ENCODE data around the gene C10orf71.

The C10orf71 gene

GRCh38 chr10:49318755-49319154 lies 19.8 kb downstream of the C10orf71 start:
- no peak for DNase-seq

GRCh38 chr10:49319206-49319605 lies 20.2 kb downstream of the C10orf71 start:
- DNase-seq = no peak

- no peak for DNase-seq
Measured at GRCh38 chr10:49320191-49320590, 21.2 kb downstream of the C10orf71 start.

GRCh38 chr10:49321021-49321420 lies 22.1 kb downstream of the C10orf71 start:
- no peak for DNase-seq

- no peak for DNase-seq
Measured at GRCh38 chr10:49322371-49323170, 23.6 kb downstream of the C10orf71 start.

- DNase-seq = no peak
Measured at GRCh38 chr10:49323171-49323895, 24.4 kb downstream of the C10orf71 start.

- DNase-seq = no peak
Measured at GRCh38 chr10:49323896-49324270, 24.9 kb downstream of the C10orf71 start.

- DNase-seq = no peak
Measured at GRCh38 chr10:49324711-49325110, 25.7 kb downstream of the C10orf71 start.

GRCh38 chr10:49325131-49325915 lies 26.4 kb downstream of the C10orf71 start:
- no peak for DNase-seq

GRCh38 chr10:49325916-49326783 lies 27.2 kb downstream of the C10orf71 start:
- no peak for DNase-seq

- DNase-seq = no peak
Measured at GRCh38 chr10:49327036-49327813, 28.3 kb downstream of the C10orf71 start.

- DNase-seq = no peak
Measured at GRCh38 chr10:49328401-49329145, 29.6 kb downstream of the C10orf71 start.

- no peak for DNase-seq
Measured at GRCh38 chr10:49329146-49329505, 30.2 kb downstream of the C10orf71 start.

GRCh38 chr10:49330127-49330665 lies 31.2 kb downstream of the C10orf71 start:
- DNase-seq = no peak

- DNase-seq = no peak
Measured at GRCh38 chr10:49331431-49331830, 32.5 kb downstream of the C10orf71 start.

GRCh38 chr10:49332333-49332732 lies 33.4 kb downstream of the C10orf71 start:
- no peak for DNase-seq

GRCh38 chr10:49332768-49333167 lies 33.8 kb downstream of the C10orf71 start:
- DNase-seq = no peak

- DNase-seq = no peak
Measured at GRCh38 chr10:49333192-49333591, 34.2 kb downstream of the C10orf71 start.

- DNase-seq = no peak
Measured at GRCh38 chr10:49334964-49335363, 36.0 kb downstream of the C10orf71 start.

- DNase-seq = no peak
Measured at GRCh38 chr10:49335364-49335972, 36.5 kb downstream of the C10orf71 start.
